ENCODE measurements around the gene PPM1L. TPM values are rescaled to one million over a fixed set of nuclear protein-coding genes. Genes with fewer than 3 reads are reported as not detected.

Gene PPM1L
- total and polyA plus RNA-seq, 2 of the 13 experiments (the other 11 are each of a cell fraction or from before 2014, with no cell fraction given): 0.22 to 1.4 TPM

GRCh38 chr3:160919942-160920341 lies 163.9 kb downstream of the PPM1L start (continued):
- TF ChIP-seq HIC2 (CRISPR knock-in tag; IDR thresholded peaks at IDR 0.05; ENCODE audit: low read depth): no peak
- no peak for TF ChIP-seq XBP1 (CRISPR knock-in tag; IDR thresholded peaks at IDR 0.05)
- TF ChIP-seq AFF4 (CRISPR knock-in tag; IDR thresholded peaks at IDR 0.05): no peak
- no peak for TF ChIP-seq PAWR (CRISPR knock-in tag; IDR thresholded peaks at IDR 0.05; ENCODE audit: borderline replicate concordance)

GRCh38 chr3:160921020-160921635 lies 165.1 kb downstream of the PPM1L start:
- no peak overlapping the region for H2AFZ ChIP-seq (ENCODE audit: low read length)
- H3K36me3 ChIP-seq (replicated peaks in 1 of 2; ENCODE audit: control insufficient read depth in 1 of 2, insufficient read depth in 2 of 2, low read length in 2 of 2): no peaks in the 10 kb centered on the region
- H3K9ac ChIP-seq (ENCODE audit: insufficient read depth, low read depth, low read length): no peak overlapping the region
- ChIA-PET CTCF (ENCODE audit: low intra/inter-chr PET ratio, low total read pairs) (interaction anchor here (0.8 to 1.9 kb wide), 5 partner anchors 19 to 503 kb away, joined by 3 to 21 read pairs (median 4); no protein-coding TSS in a partner anchor), POLR2A (no interaction called here)
- ATAC-seq (peak; percentile 96), DNase-seq (ENCODE audit: low spot score) (peak; percentile 30), FAIRE-seq (peak; percentile 81)
- no peak overlapping the region for H3K4me2 ChIP-seq (ENCODE audit: low read depth, low read length)
- 2% methylated on average over 4 of the region's 4 CpGs for WGBS (ENCODE audit: low lambda C conversion rate)
- no peak overlapping the region for H3K4me3 ChIP-seq (replicated peaks in 1 of 3; ENCODE audit: insufficient read depth in 1 of 3, low read depth in 2 of 3, low read length in 3 of 3)
- H3K27ac ChIP-seq (ENCODE audit: extremely low read length, insufficient read depth, low read length): no peak overlapping the region
- no peaks in the 10 kb centered on the region for H3K79me2 ChIP-seq (ENCODE audit: insufficient read depth, low read length)
- in situ Hi-C loops (cut with HindIII; ENCODE audit: extremely low pct_ligation_motif_present, low pct_unique_long_range_greater_than_20kb) (loop anchor here (10.0 kb wide), 2 partner anchors 354 to 504 kb away; no protein-coding TSS in a partner anchor), intact Hi-C loops (cut with micrococcal nuclease; ENCODE audit: unreplicated experiment) (loop anchor here (1.0 to 10.0 kb wide), 3 partner anchors 21 to 503 kb away; no protein-coding TSS in a partner anchor)
- no peaks in the 10 kb centered on the region for H3K4me1 ChIP-seq (ENCODE audit: insufficient read depth, low read length)
- no peaks in the 10 kb centered on the region for H4K20me1 ChIP-seq (ENCODE audit: insufficient read depth, low read length)
- no peaks in the 10 kb centered on the region for H3K9me3 ChIP-seq (ENCODE audit: low read length)
- H3K27me3 ChIP-seq (ENCODE audit: control insufficient read depth in 1 of 2, insufficient read depth in 2 of 2, low read length in 2 of 2): no peaks in the 10 kb centered on the region
- BruUV-seq (replicated peaks): no TSS peak
- TF ChIP-seq RAD21 (CRISPR knock-in tag; IDR thresholded peaks at IDR 0.05): peak; percentile 55
- TF ChIP-seq STAG1 (CRISPR knock-in tag; IDR thresholded peaks at IDR 0.05): peak; percentile 83
- TF ChIP-seq YEATS2 (CRISPR knock-in tag; IDR thresholded peaks at IDR 0.05; ENCODE audit: borderline replicate concordance): no peak
- peak; percentile 91 for TF ChIP-seq SMC3 (IDR thresholded peaks at IDR 0.05; ENCODE audit: low read length)
- peak; percentile 84 for TF ChIP-seq CTCF (CRISPR knock-in tag; IDR thresholded peaks at IDR 0.05)
- no peak for TF ChIP-seq SP1 (IDR thresholded peaks at IDR 0.05)
- no peak for TF ChIP-seq SP1 (CRISPR knock-in tag; IDR thresholded peaks at IDR 0.05)

Measured in HepG2 (cell line).